Vagina (tissue), 2 donors: ENCODE data around the gene FBXO24. TPM values are rescaled to one million over a fixed set of nuclear protein-coding genes. Genes with fewer than 3 reads are reported as not detected.

Experiments
- DNase-seq, 2 donors: peaks; one replicate each; pipeline ENCODE4 v3.0.0-alpha.2; 2017; ENCODE audit errors: extremely low spot score in 2 of 2
- H3K27ac ChIP-seq: fragments of 200-600 bp; sonication (generic); one replicate; pipeline ENCODE4 v1.5.1; 2019
- H3K27me3 ChIP-seq: fragments of 200-600 bp; sonication (generic); one replicate; pipeline ENCODE4 v1.5.1; 2019
- H3K36me3 ChIP-seq, 2 donors: fragments of 200-600 bp; sonication (generic); one replicate each; pipeline ENCODE4 v1.5.1; 2017 to 2019
- H3K4me1 ChIP-seq: fragments of 200-600 bp; sonication (generic); one replicate; pipeline ENCODE4 v1.5.1; 2019
- H3K4me3 ChIP-seq, 2 donors: fragments of 200-600 bp; sonication (generic); 1 replicate in 1 of 2; 2 replicates in 1 of 2; pipeline ENCODE4 v1.5.1; 2016 to 2019
- H3K9me3 ChIP-seq: fragments of 200-600 bp; sonication (generic); one replicate; pipeline ENCODE4 v1.5.1; 2019
- CTCF ChIP-seq, 3 experiments: fragments of 450-650 bp in 2 of 3; fragments of 200-600 bp in 1 of 3; sonication (generic) in 1 of 3; IDR thresholded peaks; one replicate each; pipeline ENCODE4 v1.5.1; 2017 to 2019; ENCODE audit warnings: antibody characterized with exemption in 3 of 3, mild to moderate bottlenecking in 2 of 3, moderate library complexity in 2 of 3
- POLR2A ChIP-seq, 2 donors: fragments of 450-650 bp; IDR thresholded peaks; one replicate each; pipeline ENCODE4 v1.6.1; 2017; ENCODE audit warnings: antibody characterized with exemption in 2 of 2, mild to moderate bottlenecking in 2 of 2, moderate library complexity in 2 of 2
- POLR2AphosphoS5 ChIP-seq, 2 donors: sonication (generic); formaldehyde crosslinking; IDR thresholded peaks; one replicate each; pipeline ENCODE4 v1.9.0; 2017; ENCODE audit warnings: antibody characterized with exemption in 2 of 2, mild to moderate bottlenecking in 2 of 2, low read depth in 1 of 2; ENCODE audit not compliant: insufficient read depth in 1 of 2
- intact Hi-C: fragments of 100-400 bp; cut with DNase I; formaldehyde crosslinking; loops from one replicate; pipeline ENCODE4 v1.15.1; 2023
- total RNA-seq: library from RNA; depleted of rRNA; stranded (reverse); fragments of >200 nt; gene quantifications from one replicate; pipeline ENCODE4 v1.2.3, GENCODE V29; 2016

Gene FBXO24
- total RNA-seq, 1 donor from 2014 or later = 0.98 TPM

GRCh38 chr7:100599911-100600729, 14.0 kb downstream of the FBXO24 start:
- TF ChIP-seq POLR2AphosphoS5 (IDR thresholded peaks at IDR 0.05; ENCODE audit: insufficient read depth in 1 of 2, low read depth in 1 of 2) (no peak), CTCF (IDR thresholded peaks at IDR 0.05) (no peak), POLR2A (IDR thresholded peaks at IDR 0.05) (no peak)
- no peak for DNase-seq
- intact Hi-C loops = loop anchor here (5.0 kb wide), 2 partner anchors 77 to 92 kb away; partner anchors contain the start of gene GIGYF1
- Histone ChIP-seq H3K27ac (no peak overlapping the region), H3K4me3 (no peak overlapping the region), H3K27me3 (no peaks in the 10 kb centered on the region), H3K9me3 (no peaks in the 10 kb centered on the region), H3K36me3 (no peaks in the 10 kb centered on the region), H3K4me1 (peaks cover 20% of the 10 kb centered on the region)

DNA sequence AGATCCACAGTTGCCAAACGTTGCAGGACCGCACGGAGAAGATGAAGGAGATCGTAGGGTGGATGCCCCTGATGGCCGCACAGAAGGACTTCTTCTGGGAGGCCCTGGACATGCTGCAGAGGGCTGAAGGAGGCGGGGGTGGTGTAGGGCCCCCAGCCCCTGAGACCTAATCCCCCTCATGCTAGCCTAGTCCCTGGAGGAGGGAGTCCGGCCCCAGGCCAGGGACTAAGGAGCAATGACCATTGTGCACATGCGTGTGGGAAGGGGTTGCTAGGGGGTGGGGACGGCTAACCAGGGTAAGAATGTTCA, 14.6 kb downstream of the FBXO24 start:
- H3K4me3 ChIP-seq = no peak overlapping the region
- intact Hi-C loops = loop anchor here (5.0 kb wide), 2 partner anchors 77 to 92 kb away; partner anchors contain the start of gene GIGYF1
- TF ChIP-seq POLR2A (IDR thresholded peaks at IDR 0.05) (no peak), CTCF (IDR thresholded peaks at IDR 0.05) (no peak), POLR2AphosphoS5 (IDR thresholded peaks at IDR 0.05; ENCODE audit: insufficient read depth in 1 of 2, low read depth in 1 of 2) (no peak)
- no peaks in the 10 kb centered on the region for H3K36me3 ChIP-seq
- DNase-seq = no peak
- no peaks in the 10 kb centered on the region for H3K9me3 ChIP-seq
- peaks cover 26% of the 10 kb centered on the region for H3K4me1 ChIP-seq
- no peak overlapping the region for H3K27ac ChIP-seq
- H3K27me3 ChIP-seq = no peaks in the 10 kb centered on the region

GRCh38 chr7:100602889-100603725, 17.0 kb downstream of the FBXO24 start:
- H3K27ac ChIP-seq = peak overlapping the region; percentile 93
- no peaks in the 10 kb centered on the region for H3K9me3 ChIP-seq
- peak overlapping the region; percentile 74 to 86 for H3K4me3 ChIP-seq
- no peaks in the 10 kb centered on the region for H3K27me3 ChIP-seq
- peaks cover 26% of the 10 kb centered on the region for H3K4me1 ChIP-seq
- no peaks in the 10 kb centered on the region for H3K36me3 ChIP-seq
- no peak for TF ChIP-seq POLR2A (IDR thresholded peaks at IDR 0.05)
- TF ChIP-seq POLR2AphosphoS5 (IDR thresholded peaks at IDR 0.05; ENCODE audit: insufficient read depth in 1 of 2, low read depth in 1 of 2) = peak in 1 of 2 donors; percentile 58
- peak in 1 of 2 donors; percentile 96 for DNase-seq
- intact Hi-C loops = loop anchor here (5.0 kb wide), 2 partner anchors 74 to 89 kb away; partner anchors contain the start of gene GIGYF1

DNA sequence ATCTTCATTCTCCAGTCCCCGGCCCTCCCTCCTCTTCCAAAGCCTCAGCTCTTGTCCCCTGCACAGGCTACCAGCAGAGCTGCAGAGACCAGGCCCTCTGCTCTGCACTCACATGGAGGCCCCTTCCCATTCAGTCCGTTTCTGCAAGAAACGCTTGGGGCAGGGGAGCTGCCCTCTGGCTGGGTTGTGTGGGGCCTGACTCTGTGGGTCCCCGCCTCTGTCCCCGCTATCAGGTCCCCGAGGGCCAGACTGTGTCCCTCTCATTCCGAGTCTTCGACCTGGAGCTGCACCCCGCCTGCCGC, 17.5 kb downstream of the FBXO24 start:
- Histone ChIP-seq H3K36me3 (no peaks in the 10 kb centered on the region), H3K9me3 (no peaks in the 10 kb centered on the region), H3K27ac (peak overlapping the region; percentile 93), H3K27me3 (no peaks in the 10 kb centered on the region), H3K4me1 (peaks cover 26% of the 10 kb centered on the region), H3K4me3 (peak overlapping the region; percentile 74 to 86)
- peak in 1 of 3 experiments; percentile 5 for TF ChIP-seq CTCF (IDR thresholded peaks at IDR 0.05)
- TF ChIP-seq POLR2A (IDR thresholded peaks at IDR 0.05) = no peak
- no peak for TF ChIP-seq POLR2AphosphoS5 (IDR thresholded peaks at IDR 0.05; ENCODE audit: insufficient read depth in 1 of 2, low read depth in 1 of 2)
- intact Hi-C loops = loop anchor here (5.0 kb wide), 2 partner anchors 74 to 89 kb away; partner anchors contain the start of gene GIGYF1
- no peak for DNase-seq
